ENCODE data around the gene KRT9.
"Not testable (repeated sequence)": the region's sequence is repeated elsewhere in the genome, so short reads cannot be mapped to it uniquely, and the experiment has no call there.

The KRT9 gene

GRCh38 chr17:41617136-41617535 lies 45.3 kb upstream of the KRT9 start:
- H2AFZ ChIP-seq (ENCODE audit: low read length), result no peak overlapping the region
- H3K4me2 ChIP-seq (ENCODE audit: low read depth, low read length, poor library complexity, severe bottlenecking), result no peak overlapping the region
- no peaks in the 10 kb centered on the region for H3K9me2 ChIP-seq (replicated peaks; ENCODE audit: low read depth, low read length)
- no peak overlapping the region for H3K4me3 ChIP-seq (ENCODE audit: low read length, poor library complexity, severe bottlenecking)
- no peaks in the 10 kb centered on the region for H3K27me3 ChIP-seq (ENCODE audit: insufficient read depth, low read length, poor library complexity, severe bottlenecking)
- TF ChIP-seq CTCF (conservative IDR thresholded peaks at IDR 0.05; ENCODE audit: low read length), result no peak
- no peak for TF ChIP-seq EZH2phosphoT487 (IDR thresholded peaks at IDR 0.05; ENCODE audit: borderline replicate concordance)
- H3K36me3 ChIP-seq (ENCODE audit: insufficient read depth, low read length), result no peaks in the 10 kb centered on the region
- no peaks in the 10 kb centered on the region for H3K4me1 ChIP-seq (ENCODE audit: insufficient read depth, low read length, poor library complexity, severe bottlenecking)
- no peaks in the 10 kb centered on the region for H3K9me3 ChIP-seq (ENCODE audit: insufficient read depth, low read depth, low read length)
- no peaks in the 10 kb centered on the region for H3K79me2 ChIP-seq (ENCODE audit: insufficient read depth, low read length)
- no peaks in the 10 kb centered on the region for H3F3A ChIP-seq (ENCODE audit: low read depth)
- H4K20me1 ChIP-seq (ENCODE audit: insufficient read depth, low read length, poor library complexity, severe bottlenecking), result no peaks in the 10 kb centered on the region
- no peak overlapping the region for H3K9ac ChIP-seq (ENCODE audit: low read depth, low read length, poor library complexity, severe bottlenecking)

DNA sequence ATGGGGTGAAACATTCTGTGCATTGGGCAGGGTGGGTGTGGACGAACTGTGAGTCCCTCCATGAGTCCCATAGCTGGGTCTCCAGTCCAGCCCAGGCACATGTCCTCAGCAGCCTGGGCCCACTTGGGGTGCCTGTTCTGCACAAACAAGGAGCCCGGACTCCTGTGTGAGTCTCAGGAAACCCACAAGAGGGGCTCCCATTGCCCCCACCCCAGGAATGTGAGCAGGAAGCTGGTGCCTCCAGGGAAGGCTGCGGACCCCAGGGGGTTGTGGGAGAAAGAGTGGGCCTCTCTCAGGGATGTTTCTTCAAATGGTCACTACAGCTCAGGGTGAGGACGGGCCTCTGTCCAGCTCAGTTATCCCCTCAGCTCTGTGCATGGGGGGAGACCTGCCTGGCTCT lies 44.6 kb upstream of the KRT9 start:
- H3K9me2 ChIP-seq (replicated peaks; ENCODE audit: low read depth, low read length); H3K9me3 ChIP-seq (ENCODE audit: insufficient read depth, low read depth, low read length); H4K20me1 ChIP-seq (ENCODE audit: insufficient read depth, low read length, poor library complexity, severe bottlenecking); H3K36me3 ChIP-seq (ENCODE audit: insufficient read depth, low read length); H3K27me3 ChIP-seq (ENCODE audit: insufficient read depth, low read length, poor library complexity, severe bottlenecking); H3F3A ChIP-seq (ENCODE audit: low read depth); H3K4me2 ChIP-seq (ENCODE audit: low read depth, low read length, poor library complexity, severe bottlenecking); H2AFZ ChIP-seq (ENCODE audit: low read length); H3K4me3 ChIP-seq (ENCODE audit: low read length, poor library complexity, severe bottlenecking); H3K79me2 ChIP-seq (ENCODE audit: insufficient read depth, low read length); H3K4me1 ChIP-seq (ENCODE audit: insufficient read depth, low read length, poor library complexity, severe bottlenecking); H3K9ac ChIP-seq (ENCODE audit: low read depth, low read length, poor library complexity, severe bottlenecking): not testable (repeated sequence)

GRCh38 chr17:41615454-41615853 lies 43.6 kb upstream of the KRT9 start:
- no peaks in the 10 kb centered on the region for H3K27me3 ChIP-seq (ENCODE audit: insufficient read depth, low read length, poor library complexity, severe bottlenecking)

DNA sequence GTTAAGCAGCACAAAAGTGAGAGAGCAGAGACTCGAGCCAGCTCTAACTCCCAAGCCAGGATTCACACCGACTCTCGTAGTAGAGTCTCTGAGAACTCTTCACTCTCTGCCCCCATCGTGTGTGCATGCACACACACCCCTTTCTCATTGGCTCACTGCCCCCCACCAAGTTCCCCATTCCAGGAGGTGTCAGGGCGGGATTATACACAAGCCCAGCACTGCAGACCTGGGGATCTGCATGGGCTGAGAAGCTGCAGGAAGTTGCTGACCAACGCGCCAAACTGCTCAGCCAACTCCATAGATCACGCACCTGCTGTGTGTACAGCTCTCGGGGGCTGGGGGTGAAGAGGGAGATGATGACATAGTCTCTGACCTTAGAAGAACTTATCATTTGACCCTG lies 42.9 kb upstream of the KRT9 start:
- H3K9me2 ChIP-seq (replicated peaks; ENCODE audit: low read depth, low read length); H2AFZ ChIP-seq (ENCODE audit: low read length); H3K9me3 ChIP-seq (ENCODE audit: insufficient read depth, low read depth, low read length); H3K4me1 ChIP-seq (ENCODE audit: insufficient read depth, low read length, poor library complexity, severe bottlenecking); H3K4me3 ChIP-seq (ENCODE audit: low read length, poor library complexity, severe bottlenecking); H3K4me2 ChIP-seq (ENCODE audit: low read depth, low read length, poor library complexity, severe bottlenecking); H4K20me1 ChIP-seq (ENCODE audit: insufficient read depth, low read length, poor library complexity, severe bottlenecking); H3K27me3 ChIP-seq (ENCODE audit: insufficient read depth, low read length, poor library complexity, severe bottlenecking); H3K9ac ChIP-seq (ENCODE audit: low read depth, low read length, poor library complexity, severe bottlenecking); H3K79me2 ChIP-seq (ENCODE audit: insufficient read depth, low read length); H3K36me3 ChIP-seq (ENCODE audit: insufficient read depth, low read length); H3F3A ChIP-seq (ENCODE audit: low read depth): not testable (repeated sequence)

More at GRCh38 chr17:41615454-41615853, 43.6 kb upstream of the KRT9 start:
- H3K79me2 ChIP-seq (ENCODE audit: insufficient read depth, low read length), result no peaks in the 10 kb centered on the region
- H3K9ac ChIP-seq (ENCODE audit: low read depth, low read length, poor library complexity, severe bottlenecking), result no peak overlapping the region
- H2AFZ ChIP-seq (ENCODE audit: low read length), result no peak overlapping the region
- H4K20me1 ChIP-seq (ENCODE audit: insufficient read depth, low read length, poor library complexity, severe bottlenecking), result no peaks in the 10 kb centered on the region
- H3F3A ChIP-seq (ENCODE audit: low read depth), result no peaks in the 10 kb centered on the region
- no peaks in the 10 kb centered on the region for H3K9me2 ChIP-seq (replicated peaks; ENCODE audit: low read depth, low read length)
- no peaks in the 10 kb centered on the region for H3K4me1 ChIP-seq (ENCODE audit: insufficient read depth, low read length, poor library complexity, severe bottlenecking)
- H3K4me2 ChIP-seq (ENCODE audit: low read depth, low read length, poor library complexity, severe bottlenecking), result no peak overlapping the region
- TF ChIP-seq EZH2phosphoT487 (IDR thresholded peaks at IDR 0.05; ENCODE audit: borderline replicate concordance) (no peak), CTCF (conservative IDR thresholded peaks at IDR 0.05; ENCODE audit: low read length) (no peak)
- H3K36me3 ChIP-seq (ENCODE audit: insufficient read depth, low read length), result no peaks in the 10 kb centered on the region
- H3K4me3 ChIP-seq (ENCODE audit: low read length, poor library complexity, severe bottlenecking), result no peak overlapping the region
- H3K9me3 ChIP-seq (ENCODE audit: insufficient read depth, low read depth, low read length), result no peaks in the 10 kb centered on the region
